Endothelial cell of umbilical vein (primary cell): ENCODE results near the gene SPTBN4. TPM values are rescaled to one million over a fixed set of nuclear protein-coding genes. Genes with fewer than 3 reads are reported as not detected.

Experiments used
- BruUV-seq: library from RNA; stranded (reverse); fragments of 400-500 nt; replicated peaks from 2 replicates; lab custom pipeline; 2021; lab: Mats Ljungman, UMichigan
- CTCF ChIA-PET: fragments of 300-600, 350-600 bp; sonication (Branson Sonifier 250); formaldehyde crosslinking; loops from one replicate; lab custom pipeline; 2021; ENCODE audit warnings: antibody characterized with exemption, inconsistent platforms; lab: Charles Lee
- POLR2A ChIA-PET: fragments of 300-600, 350-600 bp; sonication (Branson Sonifier 250); formaldehyde crosslinking; loops from one replicate; lab custom pipeline; 2021; ENCODE audit warnings: antibody characterized with exemption, inconsistent platforms; lab: Charles Lee
- DNase-seq: peaks from one replicate; pipeline ENCODE4 v3.0.0-alpha.2; 2011; ENCODE audit warnings: low read depth, low spot score
- FAIRE-seq: peaks from 2 replicates; lab custom pipeline; 2011; peaks lifted over from hg19 to GRCh38; lab: Jason Lieb, UNC
- H2AFZ ChIP-seq: 2 replicates; pipeline ENCODE4 v1.6.0; 2012; ENCODE audit warnings: low read depth, low read length, control low read depth, inconsistent platforms
- H3K27ac ChIP-seq: 2 replicates; pipeline ENCODE4 v1.5.1; 2011; ENCODE audit warnings: low read depth, mild to moderate bottlenecking, control low read depth, low read length, moderate library complexity; ENCODE audit not compliant: insufficient read depth
- H3K27me3 ChIP-seq, 2 experiments: 2 replicates each; pipeline versions ENCODE4 v1.6.0 to v1.6.1; 2011; ENCODE audit warnings: low read length in 2 of 2, mixed read lengths in 1 of 2; ENCODE audit not compliant: control insufficient read depth in 2 of 2, insufficient read depth in 2 of 2
- H3K36me3 ChIP-seq, 2 experiments: 2 replicates in 1 of 2; 3 replicates in 1 of 2; pipeline ENCODE4 v1.5.1; 2011; ENCODE audit warnings: low read length in 2 of 2, mild to moderate bottlenecking in 1 of 2, moderate library complexity in 1 of 2; ENCODE audit not compliant: control insufficient read depth in 2 of 2, insufficient read depth in 2 of 2; ENCODE audit errors: extremely low read depth in 1 of 2
- H3K4me1 ChIP-seq: 3 replicates; pipeline ENCODE4 v1.5.1; 2011; ENCODE audit warnings: mild to moderate bottlenecking, low read length; ENCODE audit not compliant: control insufficient read depth, insufficient read depth; ENCODE audit errors: extremely low read depth
- H3K4me2 ChIP-seq: 2 replicates; pipeline ENCODE4 v1.6.1; 2011; ENCODE audit warnings: low read length, control low read depth, mixed read lengths; ENCODE audit not compliant: insufficient read depth
- H3K4me3 ChIP-seq, 3 experiments: fragments of 200-600 bp in 1 of 3; sonication (generic), shearing (Covaris generic) in 1 of 3; replicated peaks in 1 of 3; 2 replicates each; pipeline ENCODE4 v1.5.1; 2011 to 2016; ENCODE audit warnings: control low read depth in 3 of 3, low read length in 3 of 3, mild to moderate bottlenecking in 2 of 3, inconsistent platforms in 1 of 3, low read depth in 1 of 3, moderate library complexity in 1 of 3; ENCODE audit not compliant: insufficient read depth in 1 of 3
- H3K79me2 ChIP-seq: 2 replicates; pipeline ENCODE4 v1.6.0; 2012; ENCODE audit warnings: low read length, inconsistent platforms; ENCODE audit not compliant: control insufficient read depth, insufficient read depth
- H3K9ac ChIP-seq: replicated peaks from 2 replicates; pipeline ENCODE3; 2011; ENCODE audit warnings: low read length, control low read depth; ENCODE audit not compliant: insufficient read depth; ENCODE audit errors: extremely low read depth
- H3K9me1 ChIP-seq: replicated peaks from 3 replicates; pipeline ENCODE4 v1.6.0; 2011; ENCODE audit warnings: mild to moderate bottlenecking, low read length; ENCODE audit not compliant: control insufficient read depth, insufficient read depth; ENCODE audit errors: extremely low read depth
- H3K9me3 ChIP-seq: replicated peaks from 2 replicates; pipeline ENCODE4 v1.5.1; 2012; ENCODE audit warnings: low read length, inconsistent platforms; ENCODE audit not compliant: control insufficient read depth, insufficient read depth
- H4K20me1 ChIP-seq: replicated peaks from 2 replicates; pipeline ENCODE3; 2011; ENCODE audit warnings: mild to moderate bottlenecking, low read length; ENCODE audit not compliant: control insufficient read depth, insufficient read depth; ENCODE audit errors: extremely low read depth
- CTCF ChIP-seq, 2 donors: IDR thresholded peaks; 1 replicate in 1 of 2; 2 replicates in 1 of 2; pipeline ENCODE4 v1.5.1; 2011; ENCODE audit warnings: low read length in 2 of 2, mild to moderate bottlenecking in 2 of 2, moderate library complexity in 2 of 2, control low read depth in 1 of 2, inconsistent platforms in 1 of 2, low read depth in 1 of 2; ENCODE audit not compliant: insufficient read depth in 1 of 2; ENCODE audit errors: extremely low read depth in 1 of 2
- EZH2 ChIP-seq: IDR thresholded peaks from 2 replicates; pipeline ENCODE4 v1.6.1; 2012; ENCODE audit warnings: borderline replicate concordance, low read depth, mild to moderate bottlenecking, moderate library complexity, low read length, inconsistent platforms; ENCODE audit not compliant: severe bottlenecking
- FOS ChIP-seq: IDR thresholded peaks from 2 replicates; pipeline ENCODE4 v1.6.1; 2011; ENCODE audit warnings: mild to moderate bottlenecking, low read length, moderate library complexity, borderline replicate concordance; ENCODE audit not compliant: insufficient read depth
- GATA2 ChIP-seq: IDR thresholded peaks from 2 replicates; pipeline ENCODE4 v1.7.0; 2011; ENCODE audit warnings: low read depth, mild to moderate bottlenecking, moderate library complexity, mixed read lengths, low read length; ENCODE audit not compliant: insufficient read length, insufficient read depth
- JUN ChIP-seq: IDR thresholded peaks from 2 replicates; pipeline ENCODE4 v1.6.1; 2011; ENCODE audit warnings: borderline replicate concordance, low read depth; ENCODE audit not compliant: insufficient read length, insufficient read depth
- MAX ChIP-seq: IDR thresholded peaks from 2 replicates; pipeline ENCODE4 v1.6.1; 2011; ENCODE audit not compliant: insufficient read depth, insufficient read length
- MYC ChIP-seq: IDR thresholded peaks from one replicate; pipeline ENCODE4 v1.6.1; 2011; ENCODE audit warnings: mild to moderate bottlenecking, low read depth, low read length
- POLR2A ChIP-seq: IDR thresholded peaks from 2 replicates; pipeline ENCODE4 v1.6.1; 2012; ENCODE audit warnings: low read depth, mild to moderate bottlenecking, control low read depth, low read length
- POLR2AphosphoS5 ChIP-seq: IDR thresholded peaks from 2 replicates; pipeline ENCODE4 v1.6.1; 2012; ENCODE audit warnings: low read depth, mild to moderate bottlenecking, control low read depth, low read length, moderate library complexity; ENCODE audit not compliant: insufficient read depth
- dilution Hi-C: fragments of 300-500 bp; cut with MboI; formaldehyde crosslinking; loops from one replicate; pipeline ENCODE4 v1.15.0; 2019; ENCODE audit warnings: low sequenced_read_pairs; ENCODE audit not compliant: extremely low pct_ligation_motif_present
- intact Hi-C: fragments of 100-400 bp; cut with micrococcal nuclease; formaldehyde crosslinking; loops from one replicate; pipeline ENCODE4 v1.10.0; 2022
- polyA plus RNA-seq, 4 experiments: library from polyadenylated mRNA; depleted of rRNA in 3 of 4; stranded (reverse) in 3 of 4; unstranded in 1 of 4; fragments of >200 nt; gene quantifications; 2 replicates each; pipeline versions ENCODE4 v1.2.1 to v1.2.3, GENCODE V29; 2011 to 2012; ENCODE audit warnings: missing spikeins in 1 of 4
- total RNA-seq: library from RNA; stranded (reverse); gene quantifications from 2 replicates; pipeline ENCODE4 v1.2.3, GENCODE V29; 2021

The SPTBN4 gene
- total and polyA plus RNA-seq, 2 donors (not counting 3 experiments of a cell fraction or from before 2014, with no cell fraction given) = 0.33 TPM; not detected in 1

GRCh38 chr19:40445780-40446262 lies 21.0 kb upstream of the SPTBN4 start:
- Histone ChIP-seq H2AFZ (no peak overlapping the region), H3K9me3 (no peaks in the 10 kb centered on the region), H3K79me2 (peaks cover 29% of the 10 kb centered on the region), H3K9ac (no peak overlapping the region), H3K4me1 (peaks cover 9% of the 10 kb centered on the region), H3K4me2 (no peak overlapping the region), H3K9me1 (no peaks in the 10 kb centered on the region), H3K4me3 (no peak overlapping the region), H3K27me3 (no peaks in the 10 kb centered on the region), H3K27ac (no peak overlapping the region), H4K20me1 (no peaks in the 10 kb centered on the region), H3K36me3 (peaks cover 9 to 11% of the 10 kb centered on the region in 2 experiments)
- dilution Hi-C loops = no loop called here
- BruUV-seq = no TSS peak
- intact Hi-C loops = loop anchor here (10.0 kb wide), 1 partner anchor 359 kb away; no protein-coding TSS in a partner anchor
- FAIRE-seq (no peak), DNase-seq (no peak)
- CTCF ChIA-PET = interaction anchor here (1.0 to 3.5 kb wide), 3 partner anchors 19 to 141 kb away, joined by 3 to 25 read pairs (median 5); no protein-coding TSS in a partner anchor
- TF ChIP-seq CTCF (IDR thresholded peaks at IDR 0.05; ENCODE audit: extremely low read depth in 1 of 2, insufficient read depth in 1 of 2, low read depth in 1 of 2, low read length in 2 of 2) = no peak
- no peak for TF ChIP-seq POLR2A
- no peak for TF ChIP-seq JUN
- TF ChIP-seq MYC = no peak
- TF ChIP-seq POLR2AphosphoS5 = no peak
- no peak for TF ChIP-seq EZH2
- no peak for TF ChIP-seq GATA2
- TF ChIP-seq FOS = no peak
- no peak for TF ChIP-seq MAX
- POLR2A ChIA-PET = no interaction called here
